HL-60/S4 treated with retinoic acid at 250 ng/mL for 4 days and 3 days (cell line): Measurements from ENCODE around the gene COL8A1.

Source experiments
- in situ Hi-C: fragments of 300-500 bp; cut with MboI; formaldehyde crosslinking; loops from 2 replicates; pipeline ENCODE4 v1.7.0; 2022; ENCODE audit warnings: low sequenced_read_pairs

COL8A1 gene

GRCh38 chr3:99838755-99839154 is 200.4 kb downstream of the COL8A1 start:
- in situ Hi-C loops: loop anchor here (25.0 kb wide), 1 partner anchor 749 kb away; no protein-coding TSS in a partner anchor

DNA sequence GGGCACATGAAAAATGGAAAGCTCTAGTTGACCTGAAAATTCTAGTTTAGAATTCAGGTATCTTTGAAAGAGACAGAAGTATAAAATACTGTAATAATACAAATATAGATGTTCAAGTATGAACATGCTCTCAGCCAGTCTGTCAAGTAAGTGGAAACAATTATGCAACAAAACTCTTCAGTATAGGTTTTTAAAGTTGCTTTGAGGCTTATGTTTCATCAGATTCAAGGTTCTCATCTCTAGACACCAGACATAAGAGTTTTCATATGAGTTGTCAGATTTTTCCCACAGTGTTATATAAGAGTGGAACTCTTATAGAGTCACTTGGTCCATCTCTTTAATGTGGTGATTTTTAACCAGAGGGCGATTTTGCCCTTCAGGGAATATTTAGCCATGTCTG is 201.2 kb downstream of the COL8A1 start:
- in situ Hi-C loops: loop anchor here (5.0 to 25.0 kb wide), 2 partner anchors 413 to 748 kb away; no protein-coding TSS in a partner anchor

- in situ Hi-C loops: loop anchor here (5.0 to 25.0 kb wide), 2 partner anchors 410 to 745 kb away; no protein-coding TSS in a partner anchor
These were observed 203.6 kb downstream of the COL8A1 start for GRCh38 chr3:99841949-99842348.

DNA sequence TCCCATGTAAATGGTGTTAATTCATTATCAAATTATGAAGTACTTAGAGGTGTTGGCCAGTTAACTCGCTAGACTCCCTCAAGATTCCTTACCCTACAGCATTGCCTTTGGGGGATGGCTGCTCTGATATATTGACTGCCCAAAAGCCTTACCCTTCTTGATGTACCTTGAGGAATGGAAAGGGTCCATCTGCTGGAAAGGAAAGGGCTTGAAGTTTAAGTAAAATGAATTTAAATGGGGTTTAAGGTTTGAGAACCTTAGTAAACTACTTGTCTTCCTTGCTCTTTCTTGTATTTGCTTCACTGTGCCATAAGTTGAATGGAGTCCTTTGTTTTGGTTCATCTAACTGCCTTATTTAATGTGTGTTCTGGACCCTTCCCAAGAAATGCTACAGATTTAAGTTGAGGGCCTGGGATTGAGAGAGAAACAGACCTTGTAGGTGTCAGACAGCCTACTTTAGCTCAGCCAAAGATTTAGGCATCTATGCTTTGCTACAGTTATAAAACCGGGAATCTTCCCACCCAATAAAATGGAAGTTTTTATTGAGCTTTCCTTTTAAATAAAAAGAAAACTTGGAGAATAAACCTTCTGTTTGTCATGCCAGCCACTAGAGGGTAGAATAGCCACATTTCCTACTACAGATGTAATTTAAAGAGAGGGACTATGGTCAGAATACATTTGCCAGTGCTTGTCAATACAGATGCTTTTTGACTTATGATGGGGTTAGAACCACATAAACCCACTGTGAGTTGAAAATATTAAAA is 204.6 kb downstream of the COL8A1 start:
- in situ Hi-C loops: loop anchor here (5.0 to 25.0 kb wide), 2 partner anchors 409 to 744 kb away; no protein-coding TSS in a partner anchor

GRCh38 chr3:99843590-99844258 is 205.3 kb downstream of the COL8A1 start:
- in situ Hi-C loops: loop anchor here (5.0 to 25.0 kb wide), 2 partner anchors 409 to 744 kb away; no protein-coding TSS in a partner anchor

DNA sequence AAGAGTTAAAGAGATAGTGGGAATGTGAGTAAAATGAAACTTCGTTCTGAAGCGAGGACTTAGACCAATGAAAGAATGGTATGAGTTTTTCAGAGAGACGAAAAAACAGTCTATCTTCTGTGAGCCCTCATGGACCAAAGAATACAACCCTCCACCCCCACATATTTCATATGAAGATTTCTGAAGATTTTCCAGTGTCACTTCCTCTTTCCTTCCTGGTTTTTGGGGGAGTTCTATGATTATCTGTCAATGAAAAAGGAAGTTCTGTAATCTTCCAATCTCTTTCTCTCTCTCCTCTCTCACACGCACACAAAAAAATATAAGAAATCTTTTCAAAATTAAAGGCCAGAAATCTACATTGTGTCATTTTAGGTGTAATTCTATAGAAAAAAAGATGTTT is 206.9 kb downstream of the COL8A1 start:
- in situ Hi-C loops: loop anchor here (25.0 kb wide), 1 partner anchor 742 kb away; no protein-coding TSS in a partner anchor

DNA sequence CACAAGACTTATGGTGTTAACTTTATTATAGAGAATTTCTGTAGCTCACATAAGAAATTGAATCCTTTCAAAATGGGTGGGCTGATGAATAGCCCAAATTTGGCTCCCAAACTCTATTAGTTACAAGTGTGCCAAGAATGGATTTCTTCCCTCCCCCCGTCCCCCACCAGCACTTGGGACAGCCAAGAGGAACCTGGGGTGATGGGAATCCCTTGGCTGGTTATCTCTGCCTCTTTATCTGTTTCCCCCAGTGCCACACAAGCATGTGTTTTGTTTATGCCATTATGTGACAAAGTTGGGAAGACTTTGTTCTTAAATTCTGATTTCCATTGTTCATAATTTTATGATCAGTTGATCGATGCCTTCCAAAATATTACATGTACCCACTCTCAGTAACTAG is 207.6 kb downstream of the COL8A1 start:
- in situ Hi-C loops: loop anchor here (25.0 kb wide), 1 partner anchor 741 kb away; no protein-coding TSS in a partner anchor

DNA sequence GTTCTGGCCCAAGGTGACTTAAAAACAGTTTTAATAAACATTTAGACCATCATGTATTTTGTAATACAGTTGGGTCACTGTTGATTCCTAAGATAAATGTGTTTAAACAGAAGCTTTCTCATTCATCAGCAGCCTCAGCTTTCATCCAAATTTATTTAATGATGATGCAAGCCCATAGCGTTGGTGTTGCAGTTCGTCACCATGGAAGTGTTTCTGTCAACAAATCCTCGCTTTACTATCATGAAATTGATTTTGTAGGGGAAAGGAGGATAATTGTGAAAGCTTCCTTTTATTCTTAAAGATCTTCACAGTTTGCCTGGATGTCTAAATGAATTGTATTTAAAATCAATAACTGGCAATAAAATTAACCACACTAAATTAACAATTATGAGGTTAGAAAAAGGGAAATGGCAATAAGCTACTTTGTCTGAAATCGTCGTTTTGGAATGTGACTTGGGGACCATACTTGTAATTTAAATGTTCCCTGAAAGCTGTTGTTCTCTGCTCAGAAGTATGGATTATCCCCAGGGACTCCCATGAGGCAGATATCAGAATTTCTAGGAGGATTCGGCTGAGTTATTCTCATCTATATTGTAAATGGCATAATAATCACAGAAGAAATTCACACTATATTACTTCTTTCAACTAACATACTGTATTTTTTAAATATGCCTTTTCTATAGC is 208.2 kb downstream of the COL8A1 start:
- in situ Hi-C loops: loop anchor here (25.0 kb wide), 1 partner anchor 741 kb away; no protein-coding TSS in a partner anchor

DNA sequence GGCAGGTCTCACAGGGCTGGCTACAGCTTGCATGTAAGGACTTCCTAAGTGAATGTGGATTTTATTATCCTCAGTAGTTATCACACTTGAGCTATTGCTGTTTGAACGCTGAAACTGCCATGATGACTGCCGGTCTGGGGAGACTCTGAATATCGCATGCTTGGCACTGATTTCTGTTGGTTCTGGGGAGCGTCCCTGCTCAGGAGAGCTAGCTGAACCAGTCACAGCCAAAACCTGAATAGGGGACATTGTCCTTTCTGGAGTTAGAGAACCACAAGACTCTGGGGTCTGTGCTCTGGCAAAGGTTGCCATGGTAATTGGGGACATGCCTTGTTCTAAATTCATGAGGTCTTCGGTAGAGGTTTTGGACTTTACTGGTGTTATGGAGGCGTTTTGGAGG is 210.0 kb downstream of the COL8A1 start:
- in situ Hi-C loops: loop anchor here (25.0 kb wide), 1 partner anchor 739 kb away; no protein-coding TSS in a partner anchor
